ENCODE measurements around the gene S100A6.

S100A6 gene

GRCh38 chr1:153578936-153579335 is 43.1 kb upstream of the S100A6 start:
- Histone ChIP-seq H4K20me1 (ENCODE audit: low read depth, low read length) (no peaks in the 10 kb centered on the region), H3K36me3 (ENCODE audit: low read length) (no peaks in the 10 kb centered on the region), H3K9ac (ENCODE audit: low read length) (no peak overlapping the region), H3K27me3 (ENCODE audit: low read length) (no peaks in the 10 kb centered on the region), H3K79me2 (ENCODE audit: insufficient read depth, low read length) (no peaks in the 10 kb centered on the region), H2AFZ (ENCODE audit: low read depth, low read length, severe bottlenecking) (no peak overlapping the region), H3K4me2 (ENCODE audit: low read depth, low read length, poor library complexity, severe bottlenecking) (no peak overlapping the region), H3K9me2 (replicated peaks; ENCODE audit: insufficient read depth, low read length) (no peaks in the 10 kb centered on the region), H3K4me3 (ENCODE audit: insufficient read depth, low read length, poor library complexity, severe bottlenecking) (no peak overlapping the region), H3K9me3 (ENCODE audit: insufficient read depth, low read length) (no peaks in the 10 kb centered on the region), H3F3A (ENCODE audit: insufficient read depth) (no peaks in the 10 kb centered on the region), H3K27ac (ENCODE audit: low read depth, low read length) (no peak overlapping the region)
- TF ChIP-seq CTCF (IDR thresholded peaks at IDR 0.05; ENCODE audit: insufficient read depth, low read length, poor library complexity, severe bottlenecking) (no peak), EZH2phosphoT487 (conservative IDR thresholded peaks at IDR 0.05; ENCODE audit: low read length) (no peak)

- H3K4me2 ChIP-seq (ENCODE audit: low read depth, low read length, poor library complexity, severe bottlenecking) = no peak overlapping the region
- TF ChIP-seq CTCF (IDR thresholded peaks at IDR 0.05; ENCODE audit: insufficient read depth, low read length, poor library complexity, severe bottlenecking) = no peak
- no peak for TF ChIP-seq EZH2phosphoT487 (conservative IDR thresholded peaks at IDR 0.05; ENCODE audit: low read length)
- H4K20me1 ChIP-seq (ENCODE audit: low read depth, low read length) = no peaks in the 10 kb centered on the region
- no peaks in the 10 kb centered on the region for H3K27me3 ChIP-seq (ENCODE audit: low read length)
- no peak overlapping the region for H3K9ac ChIP-seq (ENCODE audit: low read length)
- H3K36me3 ChIP-seq (ENCODE audit: low read length) = no peaks in the 10 kb centered on the region
- H3K27ac ChIP-seq (ENCODE audit: low read depth, low read length) = no peak overlapping the region
- H3K9me3 ChIP-seq (ENCODE audit: insufficient read depth, low read length) = no peaks in the 10 kb centered on the region
- H3K4me3 ChIP-seq (ENCODE audit: insufficient read depth, low read length, poor library complexity, severe bottlenecking) = no peak overlapping the region
- no peaks in the 10 kb centered on the region for H3K79me2 ChIP-seq (ENCODE audit: insufficient read depth, low read length)
- H2AFZ ChIP-seq (ENCODE audit: low read depth, low read length, severe bottlenecking) = no peak overlapping the region
- no peaks in the 10 kb centered on the region for H3F3A ChIP-seq (ENCODE audit: insufficient read depth)
- H3K9me2 ChIP-seq (replicated peaks; ENCODE audit: insufficient read depth, low read length) = no peaks in the 10 kb centered on the region
These were observed 42.7 kb upstream of the S100A6 start for GRCh38 chr1:153578490-153578889.

- Histone ChIP-seq H3F3A (ENCODE audit: insufficient read depth) (no peaks in the 10 kb centered on the region), H3K79me2 (ENCODE audit: insufficient read depth, low read length) (no peaks in the 10 kb centered on the region), H3K9ac (ENCODE audit: low read length) (no peak overlapping the region), H3K36me3 (ENCODE audit: low read length) (no peaks in the 10 kb centered on the region), H3K9me2 (replicated peaks; ENCODE audit: insufficient read depth, low read length) (no peaks in the 10 kb centered on the region), H3K27ac (ENCODE audit: low read depth, low read length) (no peak overlapping the region), H4K20me1 (ENCODE audit: low read depth, low read length) (no peaks in the 10 kb centered on the region), H3K27me3 (ENCODE audit: low read length) (no peaks in the 10 kb centered on the region), H3K4me3 (ENCODE audit: insufficient read depth, low read length, poor library complexity, severe bottlenecking) (no peak overlapping the region), H3K4me2 (ENCODE audit: low read depth, low read length, poor library complexity, severe bottlenecking) (no peak overlapping the region), H2AFZ (ENCODE audit: low read depth, low read length, severe bottlenecking) (no peak overlapping the region), H3K9me3 (ENCODE audit: insufficient read depth, low read length) (no peaks in the 10 kb centered on the region)
- TF ChIP-seq CTCF (IDR thresholded peaks at IDR 0.05; ENCODE audit: insufficient read depth, low read length, poor library complexity, severe bottlenecking) (no peak), EZH2phosphoT487 (conservative IDR thresholded peaks at IDR 0.05; ENCODE audit: low read length) (no peak)
These were observed 41.8 kb upstream of the S100A6 start for GRCh38 chr1:153577624-153578051.
